OCI-LY7 (cell line): Measurements from ENCODE around the gene SDK2. TPM values are rescaled to one million over a fixed set of nuclear protein-coding genes. Genes with fewer than 3 reads are reported as not detected.

ENCODE experiments used
- BruUV-seq: library from RNA; stranded (reverse); fragments of 400-500 nt; replicated peaks from 2 replicates; lab custom pipeline; 2021; lab: Mats Ljungman, UMichigan
- CTCF ChIA-PET: fragments of 300-600 bp; sonication (Branson Sonifier 250); formaldehyde crosslinking; loops from one replicate; lab custom pipeline; 2022; ENCODE audit warnings: antibody characterized with exemption; ENCODE audit not compliant: unreplicated experiment; lab: Charles Lee
- POLR2A ChIA-PET: fragments of 300-600 bp; sonication (Branson Sonifier 250); formaldehyde crosslinking; loops from one replicate; lab custom pipeline; 2022; ENCODE audit warnings: antibody characterized with exemption; lab: Charles Lee
- DNase-seq: peaks from one replicate; pipeline ENCODE4 v3.0.0-alpha.2; 2015; ENCODE audit warnings: low spot score
- H2AFZ ChIP-seq: fragments of 200-600 bp; sonication (generic), shearing (Covaris generic); 2 replicates; pipeline ENCODE4 v1.6.1; 2014; ENCODE audit warnings: mild to moderate bottlenecking, antibody characterized with exemption, low read length, moderate library complexity
- H3K27ac ChIP-seq: fragments of 200-600 bp; sonication (generic); 2 replicates; pipeline ENCODE4 v1.5.1; 2014; ENCODE audit warnings: mixed run types, low read depth, mild to moderate bottlenecking, moderate library complexity, low read length, inconsistent platforms; ENCODE audit not compliant: poor library complexity, severe bottlenecking
- H3K36me3 ChIP-seq: fragments of 200-600 bp; sonication (generic); 2 replicates; pipeline ENCODE4 v1.6.1; 2014; ENCODE audit warnings: mild to moderate bottlenecking, antibody characterized with exemption, low read length, moderate library complexity, mixed read lengths; ENCODE audit not compliant: insufficient read depth
- H3K4me1 ChIP-seq: fragments of 200-600 bp; sonication (generic); 2 replicates; pipeline ENCODE4 v1.5.1; 2014; ENCODE audit warnings: mild to moderate bottlenecking, low read length; ENCODE audit not compliant: insufficient read depth, poor library complexity, severe bottlenecking
- H3K4me2 ChIP-seq: fragments of 200-600 bp; sonication (generic); 2 replicates; pipeline ENCODE4 v1.6.1; 2014; ENCODE audit warnings: mild to moderate bottlenecking, low read length
- H3K4me3 ChIP-seq: fragments of 200-600 bp; sonication (generic); 2 replicates; pipeline ENCODE4 v1.5.1; 2014; ENCODE audit warnings: mild to moderate bottlenecking, low read depth, low read length; ENCODE audit not compliant: poor library complexity, severe bottlenecking
- H3K79me2 ChIP-seq: fragments of 200-600 bp; sonication (generic); 2 replicates; pipeline ENCODE4 v1.6.1; 2016; ENCODE audit warnings: low read depth, mild to moderate bottlenecking, low read length, moderate library complexity, mixed read lengths; ENCODE audit not compliant: insufficient read depth
- H3K9me2 ChIP-seq: fragments of 200-600 bp; sonication (generic); 2 replicates; pipeline ENCODE4 v1.6.1; 2016; ENCODE audit warnings: mild to moderate bottlenecking, low read length, mixed read lengths; ENCODE audit not compliant: insufficient read depth
- H3K9me3 ChIP-seq: fragments of 200-600 bp; sonication (generic); 2 replicates; pipeline ENCODE4 v1.6.1; 2014; ENCODE audit warnings: mild to moderate bottlenecking, mixed run types, low read length, mixed read lengths
- H4K20me1 ChIP-seq: fragments of 200-600 bp; sonication (generic); 2 replicates; pipeline ENCODE4 v1.6.1; 2014; ENCODE audit warnings: mild to moderate bottlenecking, antibody characterized with exemption, low read length, moderate library complexity, mixed read lengths; ENCODE audit not compliant: insufficient read depth
- CTCF ChIP-seq: fragments of 200-600 bp; sonication (generic); conservative IDR thresholded peaks from 2 replicates; pipeline ENCODE4 v1.5.1; 2014; ENCODE audit warnings: mild to moderate bottlenecking, antibody characterized with exemption, low read length, moderate library complexity, mixed read lengths
- EZH2phosphoT487 ChIP-seq: fragments of 200-600 bp; sonication (generic); IDR thresholded peaks from 2 replicates; pipeline ENCODE4 v1.6.1; 2018; ENCODE audit warnings: low read depth, borderline replicate concordance, mild to moderate bottlenecking, mixed run types, antibody characterized with exemption, low read length, moderate library complexity, mixed read lengths
- intact Hi-C: fragments of 100-400 bp; cut with micrococcal nuclease; formaldehyde crosslinking; loops from one replicate; pipeline ENCODE4 v1.10.0; 2022; ENCODE audit not compliant: unreplicated experiment
- total RNA-seq, 2 experiments: library from RNA; depleted of rRNA in 1 of 2; stranded (reverse); fragments of >200 nt in 1 of 2; shearing (Covaris generic) in 1 of 2; gene quantifications; 2 replicates each; pipeline ENCODE4 v1.2.3, GENCODE V29; 2014 to 2022

SDK2 gene
- total RNA-seq, 2 experiments from 2014 or later: 0.32 to 1.8 TPM

GRCh38 chr17:73683771-73684170, 39.5 kb upstream of the SDK2 start:
- Histone ChIP-seq H3K9me3 (no peaks in the 10 kb centered on the region), H4K20me1 (no peaks in the 10 kb centered on the region), H3K79me2 (no peaks in the 10 kb centered on the region), H3K9me2 (no peaks in the 10 kb centered on the region), H2AFZ (no peak overlapping the region), H3K4me3 (no peak overlapping the region), H3K4me1 (no peaks in the 10 kb centered on the region), H3K36me3 (no peaks in the 10 kb centered on the region), H3K4me2 (no peak overlapping the region), H3K27ac (no peak overlapping the region)
- ChIA-PET POLR2A (no interaction called here), CTCF (no interaction called here)
- DNase-seq: no peak
- no peak for TF ChIP-seq EZH2phosphoT487
- TF ChIP-seq CTCF: no peak
- intact Hi-C loops: no loop called here
- BruUV-seq: no TSS peak

- no peaks in the 10 kb centered on the region for H3K4me1 ChIP-seq
- ChIA-PET POLR2A (interaction anchor here (1.5 kb wide), 1 partner anchor 29 kb away, joined by 5 read pairs; no protein-coding TSS in a partner anchor), CTCF (no interaction called here)
- no peaks in the 10 kb centered on the region for H3K79me2 ChIP-seq
- no peaks in the 10 kb centered on the region for H3K36me3 ChIP-seq
- no peak overlapping the region for H3K4me3 ChIP-seq
- H3K4me2 ChIP-seq: no peak overlapping the region
- no TSS peak for BruUV-seq
- no peak for DNase-seq
- TF ChIP-seq EZH2phosphoT487: no peak
- no peak for TF ChIP-seq CTCF
- intact Hi-C loops: no loop called here
- H2AFZ ChIP-seq: no peak overlapping the region
- H3K9me3 ChIP-seq: no peaks in the 10 kb centered on the region
- no peak overlapping the region for H3K27ac ChIP-seq
- no peaks in the 10 kb centered on the region for H3K9me2 ChIP-seq
- H4K20me1 ChIP-seq: no peaks in the 10 kb centered on the region
These were observed 37.7 kb upstream of the SDK2 start for GRCh38 chr17:73681946-73682345.

- no peaks in the 10 kb centered on the region for H3K9me3 ChIP-seq
- BruUV-seq: no TSS peak
- no peak for DNase-seq
- H3K4me2 ChIP-seq: no peak overlapping the region
- no peaks in the 10 kb centered on the region for H4K20me1 ChIP-seq
- ChIA-PET POLR2A (interaction anchor here (0.5 kb wide), 1 partner anchor 278 kb away, joined by 4 read pairs; no protein-coding TSS in a partner anchor), CTCF (no interaction called here)
- H2AFZ ChIP-seq: no peak overlapping the region
- no peaks in the 10 kb centered on the region for H3K36me3 ChIP-seq
- no peaks in the 10 kb centered on the region for H3K79me2 ChIP-seq
- no peaks in the 10 kb centered on the region for H3K9me2 ChIP-seq
- H3K4me3 ChIP-seq: no peak overlapping the region
- no peaks in the 10 kb centered on the region for H3K4me1 ChIP-seq
- no peak for TF ChIP-seq CTCF
- TF ChIP-seq EZH2phosphoT487: no peak
- intact Hi-C loops: no loop called here
- H3K27ac ChIP-seq: no peak overlapping the region
These were observed 35.2 kb upstream of the SDK2 start for GRCh38 chr17:73679476-73679875.
